HepG2 (cell line): ENCODE results near the gene CELSR2. TPM values are rescaled to one million over a fixed set of nuclear protein-coding genes. Genes with fewer than 3 reads are reported as not detected.

Source experiments
- ATAC-seq: fragments of 200-7000 bp; cut with Tn5 transposase; 3 replicates; pipeline ENCODE4 v1.9.1; 2020; ENCODE audit warnings: mild to moderate bottlenecking, moderate library complexity
- BruUV-seq: library from RNA; stranded (reverse); fragments of 400-500 nt; replicated peaks from 2 replicates; lab custom pipeline; 2021; lab: Mats Ljungman, UMichigan
- CTCF ChIA-PET: fragments of 300-600 bp; formaldehyde crosslinking; extraction: SDS; loops from one replicate; lab custom pipeline; 2021; ENCODE audit warnings: low total read pairs, inconsistent platforms, low intra/inter-chr PET ratio; lab: Yijun Ruan, JAX
- POLR2A ChIA-PET: fragments of 350-600 bp; sonication (Branson Sonifier 250); formaldehyde crosslinking; loops from one replicate; lab custom pipeline; 2020; ENCODE audit warnings: antibody characterized with exemption, inconsistent platforms; lab: Yijun Ruan, JAX
- DNase-seq: peaks from one replicate; pipeline ENCODE4 v3.0.0-alpha.2; 2015; ENCODE audit warnings: low spot score
- FAIRE-seq: peaks from 3 replicates; lab custom pipeline; 2011; peaks lifted over from hg19 to GRCh38; lab: Jason Lieb, UNC
- H2AFZ ChIP-seq: one replicate; pipeline ENCODE4 v1.6.1; 2011; ENCODE audit warnings: low read length, inconsistent platforms
- H3K27ac ChIP-seq: fragments of 300-600 bp; 3 replicates; pipeline ENCODE4 v1.8.0; 2011; ENCODE audit warnings: mixed run types, mild to moderate bottlenecking, mixed read lengths, low read length, inconsistent platforms; ENCODE audit not compliant: insufficient read depth; ENCODE audit errors: extremely low read length
- H3K27me3 ChIP-seq, 2 experiments: fragments of 200-600 bp in 1 of 2; 2 replicates in 1 of 2; 3 replicates in 1 of 2; pipeline versions ENCODE4 v1.6.0 to v1.8.0; 2011; ENCODE audit warnings: low read length in 2 of 2, mild to moderate bottlenecking in 2 of 2, moderate library complexity in 2 of 2, inconsistent platforms in 1 of 2; ENCODE audit not compliant: insufficient read depth in 2 of 2, control insufficient read depth in 1 of 2
- H3K36me3 ChIP-seq, 2 experiments: fragments of 200-600 bp in 1 of 2; replicated peaks in 1 of 2; 2 replicates in 1 of 2; 3 replicates in 1 of 2; pipeline versions ENCODE4 v1.5.1 to v1.8.0; 2011; ENCODE audit warnings: low read length in 2 of 2, inconsistent platforms in 1 of 2; ENCODE audit not compliant: insufficient read depth in 2 of 2, control insufficient read depth in 1 of 2
- H3K4me1 ChIP-seq: 2 replicates; pipeline ENCODE4 v1.5.1; 2012; ENCODE audit warnings: low read length, inconsistent platforms; ENCODE audit not compliant: insufficient read depth
- H3K4me2 ChIP-seq: 2 replicates; pipeline ENCODE4 v1.6.0; 2011; ENCODE audit warnings: low read depth, low read length, inconsistent platforms
- H3K4me3 ChIP-seq, 3 experiments: fragments of 200-600 bp in 1 of 3; sonication (generic), shearing (Covaris generic) in 1 of 3; replicated peaks in 1 of 3; 2 replicates each; pipeline ENCODE4 v1.5.1; 2011 to 2016; ENCODE audit warnings: low read length in 3 of 3, inconsistent platforms in 2 of 3, low read depth in 2 of 3, mild to moderate bottlenecking in 2 of 3, control low read depth in 1 of 3, mixed read lengths in 1 of 3; ENCODE audit not compliant: insufficient read depth in 1 of 3
- H3K79me2 ChIP-seq: one replicate; pipeline ENCODE4 v1.6.1; 2011; ENCODE audit warnings: low read length, inconsistent platforms; ENCODE audit not compliant: insufficient read depth
- H3K9ac ChIP-seq: 2 replicates; pipeline ENCODE4 v1.6.0; 2011; ENCODE audit warnings: mild to moderate bottlenecking, low read depth, low read length, inconsistent platforms; ENCODE audit not compliant: insufficient read depth
- H3K9me3 ChIP-seq: 2 replicates; pipeline ENCODE4 v1.5.1; 2012; ENCODE audit warnings: mild to moderate bottlenecking, low read length
- H4K20me1 ChIP-seq: 2 replicates; pipeline ENCODE4 v1.6.0; 2011; ENCODE audit warnings: inconsistent platforms, mild to moderate bottlenecking, low read length, moderate library complexity; ENCODE audit not compliant: insufficient read depth
- ASH2L ChIP-seq: fragments of 300-600, 200-600 bp; sonication (generic); IDR thresholded peaks from 2 replicates; pipeline ENCODE4 v1.7.0; 2017; ENCODE audit warnings: low read depth, mild to moderate bottlenecking, moderate library complexity, mixed read lengths, low read length; ENCODE audit not compliant: insufficient read length
- HHEX ChIP-seq: IDR thresholded peaks from 2 replicates; pipeline ENCODE4 v1.6.1; 2016; ENCODE audit warnings: control low read depth
- IRX3 ChIP-seq: sonication (generic); formaldehyde crosslinking; IDR thresholded peaks from 2 replicates; pipeline ENCODE4 v1.8.1; 2023; ENCODE audit warnings: mild to moderate bottlenecking, low read depth, missing genetic modification reagents, borderline replicate concordance
- MIER2 ChIP-seq: IDR thresholded peaks from 2 replicates; pipeline ENCODE4 v1.6.1; 2016; ENCODE audit warnings: missing biosample characterization, missing genetic modification reagents
- MIXL1 ChIP-seq: IDR thresholded peaks from 2 replicates; pipeline ENCODE4 v1.6.1; 2016
- MTA3 ChIP-seq: sonication (generic); formaldehyde crosslinking; IDR thresholded peaks from 2 replicates; pipeline ENCODE4 v1.4.0; 2020; ENCODE audit warnings: missing genetic modification reagents
- TBX3 ChIP-seq: fragments of 450-650 bp; IDR thresholded peaks from 2 replicates; pipeline ENCODE4 v1.6.1; 2017; ENCODE audit warnings: antibody characterized with exemption, mild to moderate bottlenecking, inconsistent platforms, borderline replicate concordance
- YY1 ChIP-seq: IDR thresholded peaks from 2 replicates; pipeline ENCODE4 v1.6.1; 2011; ENCODE audit warnings: low read length, low read depth, moderate library complexity, mild to moderate bottlenecking; ENCODE audit not compliant: insufficient read depth, insufficient replicate concordance
- ZNF619 ChIP-seq: sonication (generic); formaldehyde crosslinking; IDR thresholded peaks from 2 replicates; pipeline ENCODE4 v1.4.0; 2020; ENCODE audit warnings: mild to moderate bottlenecking, missing genetic modification reagents
- ZNF773 ChIP-seq: sonication (generic); formaldehyde crosslinking; IDR thresholded peaks from 2 replicates; pipeline ENCODE4 v1.4.0; 2020; ENCODE audit warnings: missing genetic modification reagents, borderline replicate concordance
- WGBS: methylation state at CpG from one replicate; pipeline ENCODE4 v1.1.6; 2017; ENCODE audit warnings: low lambda C conversion rate; 5-methylcytosine and 5-hydroxymethylcytosine counted together
- in situ Hi-C: cut with HindIII; loops from 2 replicates; pipeline ENCODE4 v1.10.0; 2017; ENCODE audit warnings: low pct_unique_long_range_greater_than_20kb; ENCODE audit not compliant: extremely low pct_ligation_motif_present
- intact Hi-C: fragments of 100-400 bp; cut with micrococcal nuclease; formaldehyde crosslinking; loops from one replicate; pipeline ENCODE4 v1.10.0; 2022; ENCODE audit not compliant: unreplicated experiment
- polyA plus RNA-seq, 8 experiments: library from polyadenylated mRNA; depleted of rRNA in 3 of 8; stranded (reverse) in 7 of 8; unstranded in 1 of 8; fragments of >200 nt; fragmentation: Illumina TruSeq in 4 of 8; extraction: Trizol in 4 of 8; gene quantifications; 2 replicates each; pipeline versions ENCODE4 v1.2.1 to v1.2.3, GENCODE V29; 2011 to 2016; ENCODE audit warnings: low read depth in 4 of 8, missing spikeins in 1 of 8, mixed read lengths in 1 of 8; ENCODE audit not compliant: insufficient read depth in 1 of 8
- total RNA-seq, 5 experiments: library from RNA; depleted of rRNA; stranded (reverse); fragments of >200 nt; fragmentation: Illumina TruSeq; extraction: Trizol; gene quantifications; 2 replicates each; pipeline ENCODE4 v1.2.3, GENCODE V29; 2016; ENCODE audit warnings: low read depth in 1 of 5

CELSR2 gene
- total and polyA plus RNA-seq, 2 of the 13 experiments (the other 11 are each of a cell fraction or from before 2014, with no cell fraction given), result 4.0 to 6.6 TPM

GRCh38 chr1:109252167-109252892 is 3.0 kb downstream of the CELSR2 start:
- intact Hi-C loops, result no loop called here
- no peak for ATAC-seq
- BruUV-seq, result no TSS peak
- H4K20me1 ChIP-seq, result no peaks in the 10 kb centered on the region
- ChIA-PET POLR2A (interaction anchor here (1.3 kb wide), 1 partner anchor 145 kb away, joined by 4 read pairs; the partner anchor contains the start of gene SORT1), CTCF (no interaction called here)
- no peaks in the 10 kb centered on the region for H3K9me3 ChIP-seq
- no peak for FAIRE-seq
- H3K27ac ChIP-seq, result no peak overlapping the region
- 99% methylated on average over 22 of the region's 31 CpGs for WGBS
- H3K36me3 ChIP-seq, result no peaks in the 10 kb centered on the region; a peak in 1 of 5 replicates
- H3K4me1 ChIP-seq, result peaks cover 57% of the 10 kb centered on the region
- no peak for DNase-seq
- H3K4me2 ChIP-seq, result no peak overlapping the region
- H3K9ac ChIP-seq, result no peak overlapping the region
- in situ Hi-C loops, result no loop called here
- no peak overlapping the region for H3K4me3 ChIP-seq
- no peak overlapping the region for H2AFZ ChIP-seq
- peaks cover 3 to 17% of the 10 kb centered on the region in 2 experiments; a peak in 3 of 5 replicates for H3K27me3 ChIP-seq
- no peaks in the 10 kb centered on the region for H3K79me2 ChIP-seq
- no peak for TF ChIP-seq ASH2L
- TF ChIP-seq ZNF619 (CRISPR knock-in tag), result no peak
- no peak for TF ChIP-seq ZNF773 (CRISPR knock-in tag)
- TF ChIP-seq MIXL1 (CRISPR knock-in tag), result no peak
- TF ChIP-seq TBX3, result no peak
- no peak for TF ChIP-seq HHEX (CRISPR knock-in tag)
- TF ChIP-seq YY1, result no peak
- TF ChIP-seq MIER2, result no peak
- TF ChIP-seq IRX3 (CRISPR knock-in tag), result no peak
- no peak for TF ChIP-seq MTA3 (CRISPR knock-in tag)
